GM18868 (cell line): ENCODE data around the gene ELMOD3.
A peak's percentile ranks its signal among the peaks of the same experiment; 100 is the strongest.
"Not testable (repeated sequence)": the region's sequence is repeated elsewhere in the genome, so short reads cannot be mapped to it uniquely, and the experiment has no call there.

ENCODE experiments used
- ATAC-seq: cut with Tn5 transposase; IDR thresholded peaks from one replicate; pipeline ENCODE4 v1.9.1; 2021; ENCODE audit warnings: mild to moderate bottlenecking, moderate library complexity; ENCODE audit not compliant: unreplicated experiment

The ELMOD3 gene

DNA sequence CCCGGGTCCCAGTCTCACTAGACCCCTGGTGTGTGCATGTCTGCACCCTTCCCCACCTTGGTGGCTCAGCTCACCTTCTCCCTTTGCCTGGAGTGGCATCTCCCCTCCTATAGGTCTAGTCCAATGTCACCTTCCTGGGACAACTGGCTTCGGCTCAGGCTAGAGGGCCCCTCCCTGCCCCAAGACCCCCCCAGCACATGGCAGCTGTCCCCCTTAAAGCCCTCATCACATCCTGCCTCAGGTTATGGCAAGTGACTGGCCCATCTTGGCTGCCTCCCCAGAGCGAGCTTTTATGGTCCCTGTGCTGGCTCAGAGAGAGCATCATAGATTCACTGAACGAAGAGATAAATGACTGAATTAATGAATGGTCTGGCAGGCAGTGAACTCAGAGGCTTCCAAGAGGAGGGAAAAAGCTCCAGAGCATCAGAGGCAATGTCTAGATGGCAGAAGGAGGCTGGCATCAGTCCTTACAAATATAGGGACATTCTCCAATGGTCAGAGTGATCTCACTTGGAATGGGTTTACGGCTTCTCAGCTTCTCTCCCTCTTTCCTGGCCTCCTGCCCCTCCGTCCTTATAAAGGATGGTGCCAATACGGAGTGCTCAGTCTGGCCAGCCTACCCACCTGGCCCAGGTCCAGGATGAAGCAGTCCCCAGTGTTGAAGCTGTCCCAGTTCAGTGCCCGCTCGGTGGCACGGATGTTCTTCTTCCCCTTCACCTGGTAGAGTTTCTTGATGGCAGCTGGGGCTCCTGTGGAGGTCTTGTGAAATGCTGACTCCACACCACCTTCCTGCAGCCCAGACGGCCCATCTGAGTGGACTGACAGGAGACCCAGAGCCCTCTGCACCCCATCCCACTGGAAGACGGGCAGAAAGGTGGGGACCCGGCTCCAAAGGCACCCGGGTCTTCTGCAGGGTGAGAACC is 46.2 kb downstream of the ELMOD3 start:
- no peak for ATAC-seq

DNA sequence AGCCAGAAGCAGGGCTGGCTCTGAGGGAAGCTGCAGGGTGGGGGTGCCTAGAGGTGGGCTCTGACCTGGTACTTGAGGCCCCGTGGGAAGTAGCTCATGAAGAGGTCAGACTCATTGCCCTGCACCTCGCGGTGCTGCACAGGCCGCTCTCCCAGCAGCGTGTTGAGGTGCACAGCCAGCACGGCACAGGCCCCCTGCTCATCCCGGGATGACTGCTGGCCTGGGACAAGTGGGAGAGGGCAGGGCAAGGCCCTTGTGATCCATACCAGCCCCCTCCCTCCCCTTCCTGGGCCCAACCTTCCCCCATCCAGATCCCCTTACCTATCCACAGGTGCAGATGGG is 46.9 kb downstream of the ELMOD3 start:
- ATAC-seq = no peak

DNA sequence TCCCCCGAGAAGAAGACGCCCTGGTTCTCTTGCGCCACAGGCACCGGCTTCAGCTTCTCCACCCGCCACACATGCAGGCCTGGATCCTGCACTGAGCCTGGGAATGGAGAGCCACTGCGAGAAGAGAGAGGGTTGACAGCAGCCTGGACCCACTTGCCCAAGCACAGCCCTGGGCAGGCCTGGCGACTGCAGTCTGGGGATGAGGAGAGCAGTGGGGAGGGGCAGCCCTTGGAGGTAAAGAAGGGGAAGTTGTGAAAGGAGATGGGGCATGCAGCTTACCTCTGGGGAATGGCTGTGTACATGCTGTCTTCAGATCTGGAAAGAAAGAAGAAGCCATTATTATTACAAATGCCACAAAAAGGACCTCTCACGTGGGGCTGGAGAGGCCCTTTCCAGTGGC is 47.3 kb downstream of the ELMOD3 start:
- ATAC-seq = no peak

DNA sequence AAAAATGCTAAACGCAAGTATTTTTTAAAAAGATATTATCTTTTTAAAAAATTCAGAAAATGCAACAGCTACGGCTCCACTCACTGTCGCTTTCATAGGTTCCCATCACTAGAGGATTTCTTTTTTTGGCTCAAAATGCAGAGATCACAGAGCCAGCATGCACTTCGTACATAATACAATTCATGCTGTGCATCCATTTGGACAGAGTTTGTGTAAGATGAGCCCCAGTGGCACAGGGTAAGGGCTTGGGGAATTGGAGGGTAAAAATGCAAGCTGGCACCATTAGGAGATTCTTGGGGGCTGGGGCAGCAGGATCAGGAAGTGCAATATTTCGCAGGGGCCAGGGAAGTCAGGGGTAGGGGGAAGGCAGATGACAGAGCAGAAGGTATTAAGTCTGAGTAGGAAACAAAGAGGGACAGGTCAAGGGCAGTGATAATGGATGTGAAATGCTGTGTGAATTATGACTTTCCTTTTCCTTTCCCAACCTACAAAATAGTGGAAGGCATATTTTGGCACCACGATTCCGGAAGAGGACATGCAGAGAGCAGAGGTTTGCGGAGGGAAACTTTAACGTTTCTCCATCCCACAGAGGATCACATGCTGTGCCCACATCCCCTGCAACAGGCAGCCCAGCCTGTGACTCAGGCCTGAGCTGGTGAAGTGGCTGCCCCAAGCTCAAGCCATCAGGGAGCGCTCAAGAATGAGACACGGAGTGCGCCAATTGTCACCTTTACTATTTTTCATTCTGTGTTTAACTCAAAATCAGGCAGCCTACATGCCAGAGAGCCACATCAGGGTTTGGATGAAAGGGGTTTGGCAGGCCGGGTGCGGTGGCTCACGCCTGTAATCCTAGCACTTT is 50.9 kb downstream of the ELMOD3 start:
- peak; percentile 48 for ATAC-seq

DNA sequence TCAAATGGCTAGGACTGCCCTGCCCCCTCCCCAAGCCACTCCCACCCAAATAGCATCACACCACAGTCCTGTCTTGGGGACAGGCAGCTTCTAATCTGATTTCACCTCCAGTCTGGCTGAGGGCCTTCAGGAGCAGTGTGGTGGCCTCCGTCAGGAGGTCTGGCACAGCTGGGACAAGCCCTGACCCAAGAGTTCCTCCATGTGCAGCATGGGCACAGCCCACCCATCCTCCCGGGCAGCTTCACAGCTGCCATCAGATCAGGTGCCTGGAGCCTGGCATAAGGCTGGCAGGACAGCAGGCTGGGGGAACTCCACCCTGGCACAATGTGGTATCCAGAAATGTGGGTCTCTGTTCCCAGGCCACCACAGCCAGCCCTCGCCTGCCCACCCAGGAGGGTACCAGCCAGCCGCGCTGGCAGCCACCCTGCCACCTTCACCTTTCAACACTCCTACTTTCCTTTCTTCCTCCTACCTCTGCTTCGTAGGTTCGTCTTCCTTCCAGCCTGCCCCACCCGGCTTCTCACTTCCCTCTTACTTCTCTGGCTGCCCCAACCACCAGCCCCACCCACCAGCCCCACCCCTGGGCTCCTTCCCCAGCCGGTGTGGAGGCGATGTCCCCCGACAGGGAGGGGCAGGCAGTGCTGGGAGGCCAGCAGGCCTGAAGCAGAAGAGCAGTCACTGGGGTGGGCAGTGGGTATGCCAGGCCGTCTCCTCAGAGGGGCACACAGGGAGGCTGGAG is 55.4 kb downstream of the ELMOD3 start, which contains the start of gene CAPG:
Gene CAPG (minus strand): TSS at position 522 of the 739 bp plus-strand sequence. CDS start 8,221 bp downstream, outside the sequence.
- ATAC-seq = peak; percentile 61

DNA sequence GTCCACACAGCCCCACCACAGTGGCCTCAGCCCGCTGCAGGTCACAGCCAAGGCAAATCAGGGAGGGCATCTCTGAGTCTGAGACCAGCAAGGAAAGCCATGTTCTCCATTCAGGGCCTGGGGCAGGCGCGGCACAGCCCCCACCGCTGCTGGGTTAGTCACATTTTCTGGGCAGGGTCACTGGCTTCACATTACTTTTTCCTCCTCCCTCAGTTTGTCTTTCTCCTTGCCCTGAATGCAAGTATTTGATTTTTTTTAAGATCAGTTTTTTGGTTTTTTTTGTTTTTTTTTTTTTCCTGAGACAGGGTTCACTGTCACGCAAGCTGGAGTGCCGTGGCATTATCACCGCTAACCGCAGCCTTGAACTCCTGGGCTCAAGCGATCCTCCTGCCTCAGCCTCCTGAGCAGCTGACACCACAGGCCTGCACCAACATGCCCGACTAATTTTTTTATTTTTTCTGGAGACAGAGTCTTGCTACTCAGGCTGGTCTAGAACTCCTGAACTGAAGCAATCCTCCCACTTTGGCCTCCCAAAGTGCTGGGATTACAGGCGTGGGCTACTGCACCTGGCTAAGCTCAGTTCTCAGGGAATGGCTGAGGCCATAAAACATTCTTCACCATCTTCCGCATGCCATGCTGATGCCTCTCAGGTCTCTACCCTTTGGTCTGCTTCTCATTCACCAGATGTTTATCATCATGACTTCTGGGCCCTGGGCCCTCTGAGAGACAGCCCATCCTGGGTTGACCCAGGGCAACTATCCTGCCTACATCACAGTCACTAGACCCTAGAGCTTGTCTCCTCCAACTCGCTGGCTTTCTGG is 56.2 kb downstream of the ELMOD3 start:
- no peak for ATAC-seq

DNA sequence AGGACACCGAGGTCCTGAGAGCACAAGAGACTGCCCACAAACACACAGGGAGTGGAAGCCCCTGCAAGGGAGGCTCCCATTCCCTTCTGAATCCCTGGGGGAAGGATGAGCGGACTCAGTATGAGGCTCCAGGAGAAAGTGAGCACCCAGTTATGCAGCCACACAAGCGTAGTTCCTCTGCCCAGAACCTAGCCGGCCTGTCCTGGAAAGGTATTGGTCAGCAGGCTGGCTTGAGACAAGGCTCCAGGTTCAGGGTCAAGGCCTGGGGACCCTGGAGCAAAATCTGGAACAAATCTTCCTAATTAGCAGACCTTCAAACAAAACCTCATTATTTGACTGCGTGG is 56.8 kb downstream of the ELMOD3 start:
- no peak for ATAC-seq

DNA sequence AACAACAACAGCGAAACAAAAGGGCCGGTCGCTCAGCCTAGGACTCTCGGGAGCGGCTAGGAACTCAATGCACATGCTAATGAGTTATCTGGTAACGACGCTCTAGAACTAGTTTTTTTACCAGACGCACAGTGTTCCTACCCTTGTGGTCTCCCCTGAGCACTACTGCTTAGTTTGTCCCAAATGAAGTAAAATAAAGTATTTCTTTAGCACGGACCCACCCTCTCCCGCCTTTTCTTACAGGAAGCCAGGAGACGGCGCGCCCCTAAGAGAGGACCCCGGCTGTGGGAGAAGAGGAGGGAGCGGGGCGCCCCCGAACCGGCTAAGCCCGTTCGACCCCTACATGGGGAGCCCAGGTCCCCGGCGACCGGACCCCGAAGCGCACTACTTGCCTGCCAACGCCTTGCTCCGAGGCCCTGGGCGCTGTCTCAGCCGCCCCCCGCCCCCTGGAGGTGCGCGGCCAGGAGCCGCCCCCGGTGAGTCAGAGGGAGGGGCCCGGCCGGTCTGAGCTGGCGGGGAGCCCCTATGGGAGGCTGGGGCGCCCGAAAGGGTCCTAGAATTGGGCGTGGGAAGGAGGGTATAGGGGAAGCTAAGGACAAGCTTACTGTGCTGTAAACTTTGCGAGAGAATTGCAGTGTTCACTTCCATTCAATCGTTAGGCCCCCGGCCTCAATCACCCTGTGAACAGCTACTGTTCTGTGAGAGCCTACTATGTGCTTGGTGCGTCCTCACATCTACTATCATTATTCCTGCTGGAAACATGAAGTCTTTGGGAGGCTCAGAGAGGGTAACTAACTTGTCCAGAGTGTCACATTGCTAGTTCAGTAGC is 59.2 kb downstream of the ELMOD3 start:
- ATAC-seq = peak; percentile 34

DNA sequence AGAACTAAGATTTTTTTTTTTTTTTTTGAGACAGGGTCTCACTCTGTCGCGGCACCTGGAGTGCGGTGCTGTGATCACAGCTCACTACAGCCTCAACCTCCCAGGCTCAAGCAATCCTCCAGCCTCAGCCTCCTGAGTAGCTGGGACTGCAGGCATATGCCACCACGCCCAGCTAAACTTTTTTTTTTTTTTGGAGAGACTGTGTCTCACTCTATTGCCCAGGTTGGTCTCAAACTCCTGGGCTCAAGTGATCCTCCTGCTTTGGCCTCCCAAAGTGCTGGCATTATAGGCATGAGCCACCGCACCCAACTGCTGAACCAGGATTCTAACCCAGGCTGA is 59.8 kb downstream of the ELMOD3 start:
- not testable (repeated sequence) for ATAC-seq

DNA sequence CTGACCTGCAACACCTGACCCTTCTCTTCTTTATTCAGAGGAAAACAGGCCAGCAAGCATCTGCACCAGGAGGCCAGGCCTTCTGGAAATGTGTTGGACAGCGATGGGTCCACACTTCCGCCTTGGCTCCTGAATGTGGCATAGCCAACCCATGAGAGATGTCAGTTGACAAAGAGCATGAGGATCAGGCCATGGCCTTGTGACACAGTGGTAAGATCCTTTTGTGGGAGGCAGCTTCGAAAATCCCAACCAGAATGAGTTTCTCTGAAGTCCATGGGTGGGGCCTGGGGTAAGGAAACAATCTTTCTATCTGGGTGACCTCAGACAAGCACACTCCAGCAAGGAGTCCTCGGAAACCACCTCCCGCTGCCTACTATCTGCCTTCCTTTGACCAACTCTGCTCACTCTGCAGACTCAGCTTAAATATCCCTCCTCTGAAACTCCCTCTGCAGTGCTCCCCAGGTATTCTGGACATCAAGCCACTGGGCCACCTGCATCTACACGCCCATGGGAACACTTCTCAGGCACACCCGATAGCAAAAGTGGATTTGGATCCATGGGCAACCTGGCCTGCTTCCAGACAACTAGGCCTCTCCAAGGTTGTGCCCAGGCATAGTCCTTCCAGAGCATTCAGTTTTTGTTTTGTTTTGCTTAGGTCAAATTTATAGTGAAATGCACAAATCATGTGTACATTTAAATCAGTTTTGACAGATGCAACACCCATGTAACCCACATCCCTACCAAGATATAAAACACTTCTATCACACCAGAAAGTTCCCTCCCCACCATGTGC is 60.4 kb downstream of the ELMOD3 start:
- no peak for ATAC-seq

DNA sequence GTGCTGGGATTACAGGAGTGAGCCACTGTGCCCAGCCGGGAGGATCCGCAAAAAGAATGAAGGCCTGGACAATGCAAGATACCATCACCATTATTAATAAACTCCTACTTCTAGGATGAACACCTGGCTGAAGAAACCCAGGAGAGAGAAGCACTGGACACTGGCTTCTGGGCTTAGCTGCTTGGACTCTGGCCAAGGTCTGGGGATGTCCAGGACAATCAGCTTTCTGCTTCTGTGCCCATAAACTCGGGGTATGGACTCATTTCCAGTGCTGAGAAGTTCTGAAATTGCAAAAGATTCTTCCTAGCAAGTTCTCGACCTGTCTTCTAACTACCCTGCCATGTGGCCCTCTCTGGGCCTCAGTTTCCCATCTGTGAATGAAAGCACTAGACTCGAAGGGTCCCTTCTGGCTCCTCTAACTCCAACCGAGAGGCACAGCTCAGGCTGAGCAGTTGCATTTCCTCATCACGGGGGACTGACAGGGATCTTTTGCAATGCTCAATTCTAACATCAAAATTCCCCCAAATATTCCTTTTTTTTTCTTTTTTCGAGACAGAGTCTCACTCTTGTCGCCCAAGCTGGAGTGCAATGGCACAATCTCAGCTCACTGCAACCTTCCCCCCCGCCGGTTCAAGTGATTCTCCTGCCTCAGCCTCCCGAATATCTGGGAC is 61.5 kb downstream of the ELMOD3 start:
- no peak for ATAC-seq

DNA sequence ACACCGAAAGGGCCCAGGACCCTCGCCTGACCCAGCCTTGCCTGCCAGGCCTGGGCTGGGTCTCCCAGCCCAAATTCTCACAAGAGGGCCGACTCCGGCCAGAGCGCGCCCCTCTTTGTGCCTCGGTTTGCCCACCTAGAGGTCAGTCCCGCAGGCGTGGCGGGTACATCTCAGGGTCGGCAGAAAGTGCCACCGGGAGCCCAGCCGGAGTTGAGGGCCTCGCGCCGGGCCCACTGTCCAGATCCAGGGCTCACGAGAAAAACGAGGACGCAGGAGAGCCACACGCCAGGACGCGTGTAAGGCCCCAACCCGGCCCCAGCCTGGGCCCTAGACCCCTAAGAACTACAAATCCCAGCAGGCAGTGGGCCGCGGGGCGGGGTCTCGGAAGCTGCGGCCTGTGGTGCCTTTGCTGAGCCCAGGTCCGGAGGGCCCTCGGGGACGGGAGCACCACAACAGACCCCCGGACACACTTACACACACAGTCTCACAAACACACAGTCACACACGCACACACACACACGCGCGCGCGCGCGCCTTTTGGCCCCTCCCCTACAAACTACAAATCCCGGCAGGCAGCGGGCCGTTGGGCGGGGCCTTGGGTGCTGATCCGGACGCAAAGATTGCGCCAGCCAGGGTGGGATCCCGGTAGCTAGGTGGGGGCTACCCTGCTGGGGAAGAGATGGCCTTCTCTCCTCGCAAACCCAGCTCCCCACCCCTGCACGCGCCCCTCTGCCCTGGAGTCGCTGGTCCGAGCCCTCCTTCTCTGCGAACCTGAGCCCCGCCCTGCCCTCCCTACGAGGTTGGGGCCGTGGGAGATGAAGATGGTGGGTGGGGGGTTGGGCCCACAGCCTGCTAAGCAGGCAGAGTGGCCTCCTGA is 63.8 kb downstream of the ELMOD3 start, which contains the start of gene SH2D6:
Gene SH2D6 (plus strand): TSS at position 583 of the 877 bp plus-strand sequence. CDS start 10,752 bp downstream, outside the sequence.
- peak; percentile 78 for ATAC-seq

DNA sequence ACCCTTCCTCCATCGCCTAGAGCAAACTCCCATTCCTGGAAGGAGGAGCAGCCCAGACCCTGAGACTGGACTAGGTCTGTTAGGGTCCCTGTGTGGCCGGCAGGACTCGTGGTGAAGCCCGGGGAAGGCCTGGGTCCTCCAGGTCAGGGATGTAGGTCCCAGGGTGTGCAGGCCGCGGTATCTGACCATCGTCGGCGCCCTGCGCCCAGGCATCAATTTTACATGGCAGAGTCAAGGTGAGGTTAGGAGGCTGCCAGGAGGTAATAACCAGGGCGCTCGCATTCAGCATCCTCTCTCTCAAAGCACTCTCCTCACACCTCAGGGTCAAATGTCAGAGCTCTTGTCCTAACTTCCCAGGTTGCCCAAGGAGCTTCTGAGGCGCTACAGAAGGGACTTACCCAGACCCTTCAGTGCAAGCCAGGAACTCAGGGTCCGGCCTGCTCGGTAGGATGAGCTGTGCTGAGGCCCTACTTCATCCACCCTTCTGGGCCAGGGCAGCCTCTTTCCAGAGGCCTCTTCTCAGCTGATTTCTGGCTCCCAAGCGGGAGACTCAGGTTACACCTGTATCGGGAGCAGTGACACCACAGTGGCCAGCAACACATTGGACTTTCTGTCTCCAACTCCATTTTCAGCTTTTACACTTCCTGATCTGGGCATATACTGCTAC is 64.6 kb downstream of the ELMOD3 start:
- no peak for ATAC-seq

DNA sequence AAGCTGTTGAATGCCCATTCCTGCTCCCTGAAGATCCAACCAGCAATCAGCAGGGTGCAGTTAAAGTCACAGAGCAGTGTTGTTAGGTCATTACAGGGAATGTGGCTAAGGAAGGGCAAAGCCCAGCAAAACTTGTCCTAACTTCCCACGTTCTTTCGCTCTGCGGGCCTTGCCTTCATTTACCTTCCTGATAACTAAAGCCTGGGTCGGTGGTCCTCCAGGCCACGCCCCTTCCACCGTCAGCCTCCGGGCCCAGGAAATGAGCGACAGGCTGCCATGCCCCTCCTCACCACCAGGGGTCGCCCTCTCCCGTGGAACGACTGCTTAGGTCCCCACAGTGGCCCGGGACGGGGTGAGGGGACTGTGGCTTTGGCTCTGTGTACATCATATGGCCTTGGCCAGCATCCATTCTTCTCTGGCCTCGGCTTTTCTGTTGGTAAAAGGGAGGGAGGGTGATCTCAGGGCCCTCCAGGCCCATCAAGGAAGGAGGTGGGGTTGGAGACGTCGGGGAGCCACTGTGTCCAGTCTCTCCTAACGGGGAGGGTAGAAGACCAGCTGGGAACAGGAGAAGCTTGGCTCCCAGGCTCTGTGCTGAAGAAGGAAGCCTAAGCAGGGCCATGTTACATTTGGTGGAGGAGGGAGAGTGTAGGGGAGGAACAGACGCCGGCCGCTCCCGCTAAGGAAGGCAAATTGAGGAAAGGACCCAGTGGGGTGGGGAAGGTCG is 66.1 kb downstream of the ELMOD3 start:
- ATAC-seq = peak; percentile 62

DNA sequence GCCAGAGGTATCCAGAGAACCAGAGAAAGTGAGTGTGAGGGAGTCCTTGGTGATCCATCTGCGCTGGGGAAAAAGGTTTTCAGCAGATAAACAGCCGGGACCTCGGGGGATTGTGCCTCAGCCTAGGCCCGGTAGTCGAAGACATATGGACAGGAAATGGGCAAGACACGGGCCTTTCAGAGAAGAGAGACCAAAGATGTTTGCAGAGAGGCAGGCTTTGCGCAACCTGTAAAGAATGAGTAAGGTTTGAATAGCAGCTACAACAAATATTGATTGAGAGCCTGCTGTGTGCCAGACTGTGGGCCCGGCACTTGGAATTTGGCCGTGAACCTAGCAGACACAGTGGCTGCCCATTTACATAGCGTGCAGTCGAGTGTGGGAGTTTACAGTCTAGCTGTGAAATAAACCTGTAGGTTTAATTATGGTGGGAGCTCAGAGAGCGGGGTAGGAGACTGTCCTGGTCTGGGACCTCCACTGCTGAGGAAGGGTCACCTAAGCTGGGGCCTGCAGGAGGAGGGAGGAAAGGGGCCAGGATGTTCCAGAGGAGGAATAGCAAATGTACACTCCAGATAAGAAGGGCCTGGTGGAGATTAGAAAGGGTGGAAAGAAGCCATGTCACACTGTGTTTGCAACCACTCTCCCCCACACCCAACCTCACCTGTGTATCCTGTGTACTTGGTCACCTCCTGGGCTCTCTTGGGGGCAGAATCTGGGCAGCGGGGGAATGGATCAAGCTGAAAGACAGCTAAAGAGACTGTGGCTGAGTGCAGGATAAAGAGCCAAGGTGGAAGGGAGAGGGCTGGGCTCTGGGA is 66.9 kb downstream of the ELMOD3 start:
- ATAC-seq = no peak
